ENCODE data around the gene FERD3L.
"Not testable (repeated sequence)": the region's sequence is repeated elsewhere in the genome, so short reads cannot be mapped to it uniquely, and the experiment has no call there.

Gene FERD3L, protein sequence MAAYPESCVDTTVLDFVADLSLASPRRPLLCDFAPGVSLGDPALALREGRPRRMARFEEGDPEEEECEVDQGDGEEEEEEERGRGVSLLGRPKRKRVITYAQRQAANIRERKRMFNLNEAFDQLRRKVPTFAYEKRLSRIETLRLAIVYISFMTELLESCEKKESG

DNA sequence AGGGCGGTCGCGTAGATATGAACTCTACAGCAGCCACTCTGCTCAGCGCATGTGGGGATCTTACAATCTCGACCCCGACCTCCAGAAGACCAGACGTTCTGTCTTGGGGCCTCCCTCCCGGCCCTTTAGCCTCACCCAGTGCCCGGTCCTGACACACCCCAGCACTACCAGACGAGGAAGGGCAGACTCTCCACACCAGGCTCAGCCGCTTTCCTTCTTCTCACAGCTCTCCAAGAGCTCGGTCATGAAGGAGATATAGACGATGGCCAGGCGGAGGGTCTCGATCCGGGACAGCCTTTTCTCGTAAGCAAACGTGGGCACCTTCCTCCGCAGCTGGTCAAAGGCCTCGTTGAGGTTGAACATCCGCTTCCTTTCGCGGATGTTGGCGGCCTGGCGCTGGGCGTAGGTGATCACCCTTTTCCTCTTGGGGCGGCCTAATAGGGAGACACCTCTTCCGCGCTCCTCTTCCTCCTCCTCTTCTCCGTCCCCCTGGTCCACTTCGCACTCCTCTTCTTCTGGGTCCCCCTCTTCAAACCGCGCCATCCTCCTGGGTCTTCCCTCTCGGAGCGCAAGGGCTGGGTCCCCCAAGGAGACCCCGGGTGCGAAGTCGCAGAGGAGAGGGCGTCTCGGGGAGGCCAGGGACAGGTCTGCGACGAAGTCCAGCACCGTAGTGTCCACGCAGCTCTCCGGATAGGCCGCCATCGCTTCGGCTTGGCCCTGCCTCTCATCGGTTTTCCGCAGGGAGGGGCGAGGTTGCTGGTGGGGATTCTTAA is at the start of gene FERD3L:
Gene FERD3L, minus strand, starts transcription at position 761 of the 773 bp plus-strand sequence. Its CDS starts 59 bp downstream, at position 702.
- DNase-seq (ENCODE audit: low read depth in 2 of 3, low spot score in 1 of 3) = no peak

DNA sequence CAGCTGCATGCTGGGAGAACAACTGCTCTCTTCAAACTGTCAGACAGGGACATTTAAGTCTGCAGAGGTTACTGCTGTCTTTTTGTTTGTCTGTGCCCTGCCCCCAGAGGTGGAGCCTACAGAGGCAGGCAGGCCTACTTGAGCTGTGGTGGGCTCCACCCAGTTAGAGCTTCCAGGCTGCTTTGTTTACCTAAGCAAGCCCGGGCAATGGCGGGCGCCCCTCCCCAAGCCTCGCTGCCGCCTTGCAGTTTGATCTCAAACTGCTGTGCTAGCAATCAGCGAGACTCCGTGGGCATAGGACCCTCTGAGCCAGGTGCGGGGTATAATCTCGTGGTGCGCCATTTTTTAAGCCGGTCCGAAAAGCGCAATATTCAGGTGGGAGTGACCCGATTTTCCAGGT is 49.2 kb upstream of the FERD3L start:
- DNase-seq (ENCODE audit: low read depth in 2 of 3, low spot score in 1 of 3) = not testable (repeated sequence)

DNA sequence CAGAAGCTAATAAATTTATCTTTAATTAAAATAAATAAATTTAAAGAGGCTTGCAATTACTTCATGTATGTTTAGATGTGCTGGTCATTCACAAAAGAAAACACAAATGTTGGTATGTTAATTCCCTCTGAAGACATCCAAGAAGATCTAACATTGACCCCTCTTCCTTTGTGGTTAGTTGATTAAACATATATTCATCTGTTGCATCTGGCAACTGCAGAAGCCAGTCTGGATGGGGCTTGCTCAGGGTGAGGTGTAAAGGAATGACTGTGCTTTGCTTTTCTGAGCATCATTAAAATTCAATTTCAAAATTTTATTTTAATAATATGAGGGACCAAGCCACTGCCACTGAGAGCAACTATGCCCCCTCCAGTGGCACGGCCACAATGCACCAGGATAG is 36.4 kb upstream of the FERD3L start:
- DNase-seq (ENCODE audit: low read depth in 2 of 3, low spot score in 1 of 3) = no peak

- DNase-seq (ENCODE audit: low read depth in 2 of 3, low spot score in 1 of 3) = no peak
These were observed 33.4 kb upstream of the FERD3L start for GRCh38 chr7:19178595-19178994.

DNA sequence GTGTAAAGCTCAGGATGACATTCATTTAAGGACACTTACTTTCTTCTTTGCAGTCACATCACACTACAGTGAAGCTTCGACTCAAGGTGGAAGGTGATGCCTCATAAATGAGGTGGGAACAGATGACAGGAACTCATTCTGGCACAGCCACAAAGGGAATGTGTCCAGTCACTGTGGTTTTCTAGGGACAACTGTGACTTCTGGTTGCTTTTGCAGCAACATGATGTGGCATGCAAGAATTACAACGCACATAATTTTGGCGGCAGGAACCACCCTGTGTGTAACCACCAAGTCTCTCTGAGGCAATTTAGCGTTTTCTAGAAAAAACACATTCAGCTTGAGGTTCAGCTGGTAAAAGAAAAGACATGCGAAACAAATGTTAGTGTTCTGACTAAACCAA is 32.0 kb upstream of the FERD3L start:
- DNase-seq (ENCODE audit: low read depth in 2 of 3, low spot score in 1 of 3) = no peak

- no peak for DNase-seq (ENCODE audit: low read depth in 2 of 3, low spot score in 1 of 3)
These were observed 30.0 kb upstream of the FERD3L start for GRCh38 chr7:19175241-19175640.

DNA sequence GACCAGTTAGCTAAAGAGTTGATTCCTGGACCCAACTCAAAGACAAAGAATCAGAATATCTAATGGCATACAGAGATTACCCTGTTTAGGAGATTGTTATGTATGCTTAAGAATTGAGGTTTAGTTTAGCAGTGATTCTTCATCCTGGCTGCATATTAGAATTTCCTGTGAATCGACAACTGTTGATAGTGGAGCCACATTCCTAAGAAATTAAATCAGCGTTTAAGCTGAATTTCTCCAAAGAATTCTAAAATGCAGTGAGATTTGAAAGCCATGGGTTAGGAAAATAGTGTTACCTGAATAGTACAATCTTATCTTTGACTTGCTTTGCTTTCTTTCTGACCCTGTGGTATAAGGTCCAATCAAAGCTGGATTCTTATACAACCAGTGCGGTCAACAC is 16.4 kb upstream of the FERD3L start:
- no peak for DNase-seq (ENCODE audit: low read depth in 2 of 3, low spot score in 1 of 3)

GRCh38 chr7:19146699-19147098 is 1.5 kb upstream of the FERD3L start:
- DNase-seq (ENCODE audit: low read depth in 2 of 3, low spot score in 1 of 3) = no peak

DNA sequence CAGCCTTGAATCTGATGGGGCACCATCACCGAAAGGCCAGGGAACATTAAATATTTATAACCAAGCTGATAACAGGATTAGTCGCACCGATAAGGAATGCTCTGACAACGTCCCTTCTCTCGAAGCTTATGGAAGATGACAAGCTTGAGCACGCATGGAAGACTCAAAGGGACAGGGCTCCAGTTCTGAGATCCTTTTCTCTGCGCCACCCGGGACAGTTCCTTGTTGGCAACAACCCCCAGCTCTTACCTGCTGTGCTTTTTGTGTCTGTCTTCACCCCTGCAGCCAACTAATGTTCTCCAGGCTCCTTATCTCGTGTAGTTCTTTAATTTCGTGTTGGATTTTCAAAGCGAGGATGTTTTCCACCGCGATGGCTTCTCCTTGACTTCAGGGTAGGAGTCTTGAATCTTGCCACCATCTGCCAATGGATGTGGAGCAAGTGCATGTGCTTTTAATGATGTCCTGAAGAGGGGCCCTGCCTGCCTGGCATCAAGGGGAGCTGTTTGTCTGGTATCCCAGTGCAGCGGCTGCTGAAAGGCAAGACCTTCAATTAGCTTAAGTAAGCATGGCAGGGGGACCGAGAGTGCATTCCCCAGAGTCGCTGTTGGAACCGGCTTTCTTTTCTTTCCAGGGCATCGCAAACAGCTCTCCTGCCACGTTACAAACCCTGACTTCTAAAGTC is 354 bp upstream of the FERD3L start:
- no peak for DNase-seq (ENCODE audit: low read depth in 2 of 3, low spot score in 1 of 3)

DNA sequence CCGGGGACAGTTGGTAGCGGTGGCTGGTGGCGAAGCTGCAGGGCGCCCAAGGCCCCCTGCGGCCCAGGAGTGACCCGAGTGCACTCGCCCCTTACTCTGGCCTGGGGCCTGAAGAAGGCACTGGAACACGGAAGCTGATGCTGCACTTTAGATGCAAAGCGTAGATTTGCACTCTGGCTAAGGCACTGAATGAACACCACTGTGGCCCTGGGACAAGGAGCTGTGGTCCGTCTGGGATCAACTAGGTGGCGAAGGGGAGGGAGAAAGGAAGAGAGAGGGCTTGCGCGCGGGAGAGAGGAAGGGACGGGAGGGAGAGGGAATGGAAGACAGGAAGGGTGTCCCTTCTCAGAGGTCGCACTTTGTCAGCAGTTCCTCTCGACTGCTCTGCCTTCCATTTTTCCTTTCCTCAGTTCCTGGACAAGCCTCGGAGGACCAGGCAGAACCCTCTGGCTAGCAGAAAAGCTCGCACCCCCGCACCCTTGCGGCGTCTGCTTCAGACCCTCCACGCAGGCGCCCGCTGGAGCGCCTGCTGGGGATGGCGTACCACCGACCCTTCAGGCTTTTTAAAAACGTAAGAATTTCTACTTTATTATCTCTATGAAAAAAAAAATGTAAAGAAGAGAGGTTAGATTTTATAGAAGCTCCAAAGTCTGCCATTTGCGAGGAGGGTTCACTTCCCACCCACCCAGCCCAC is 1.2 kb downstream of the FERD3L start:
- no peak for DNase-seq (ENCODE audit: low read depth in 2 of 3, low spot score in 1 of 3)

DNA sequence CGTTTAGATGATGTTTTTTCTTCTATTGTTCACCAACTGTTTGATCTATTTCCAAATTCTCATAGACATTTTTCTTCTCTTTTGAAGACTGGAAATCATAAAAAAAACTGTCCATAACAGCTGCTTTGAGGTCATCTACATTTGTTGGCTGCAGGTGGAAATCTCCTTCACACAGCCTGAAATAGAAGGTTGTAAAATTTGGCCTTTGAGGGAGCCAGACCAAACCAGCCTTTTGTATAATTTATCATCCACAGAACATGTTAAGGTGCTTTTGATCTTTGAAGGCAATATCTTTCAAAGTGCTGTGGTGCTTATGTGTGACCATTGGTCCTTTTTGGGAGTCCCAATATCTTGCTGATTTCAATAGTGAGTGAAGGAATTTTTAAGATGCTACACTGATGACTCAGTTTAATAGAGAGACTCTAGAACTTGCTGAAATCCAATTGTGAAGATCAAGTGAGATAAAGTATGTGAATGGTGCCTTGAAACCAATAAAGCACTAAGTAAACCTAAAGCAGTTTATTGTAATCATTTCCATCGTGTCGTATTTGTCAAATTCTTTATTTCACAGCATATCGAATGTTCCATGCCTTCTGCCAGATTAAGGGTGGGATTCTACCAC is 5.4 kb downstream of the FERD3L start:
- DNase-seq (ENCODE audit: low read depth in 2 of 3, low spot score in 1 of 3) = no peak

- DNase-seq (ENCODE audit: low read depth in 2 of 3, low spot score in 1 of 3) = no peak
These were observed 11.3 kb downstream of the FERD3L start for GRCh38 chr7:19133886-19134285.

GRCh38 chr7:19133390-19133789 is 11.8 kb downstream of the FERD3L start:
- no peak for DNase-seq (ENCODE audit: low read depth in 2 of 3, low spot score in 1 of 3)

- DNase-seq (ENCODE audit: low read depth in 2 of 3, low spot score in 1 of 3) = no peak
These were observed 16.4 kb downstream of the FERD3L start for GRCh38 chr7:19128856-19129255.

DNA sequence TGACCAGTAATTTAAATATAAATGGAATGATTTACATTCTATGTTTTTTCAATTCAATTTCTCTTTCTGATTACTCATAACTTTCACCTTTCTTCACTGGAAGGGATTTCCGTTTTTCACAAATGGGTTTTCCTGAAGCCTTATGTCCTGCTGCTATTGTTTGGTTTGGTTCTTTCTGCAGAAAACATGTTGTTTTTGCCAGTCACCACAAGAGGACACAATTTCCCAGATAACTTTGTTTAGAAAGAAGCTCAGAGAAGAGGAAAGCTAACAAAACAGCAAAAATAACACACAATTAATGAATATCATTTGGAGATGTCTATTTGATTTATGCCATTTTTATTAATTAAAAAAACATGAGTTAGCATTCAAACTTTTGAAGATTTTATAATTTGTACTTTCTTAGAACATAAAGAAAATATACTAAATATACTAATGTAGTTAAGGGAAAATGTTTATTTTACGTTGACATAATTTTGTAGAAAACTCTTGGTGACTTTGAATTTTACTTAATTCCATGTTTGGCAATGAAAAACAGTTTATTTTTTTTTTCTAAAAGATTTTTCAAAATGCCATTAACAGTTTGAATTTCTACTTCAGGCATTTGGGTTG is 23.1 kb downstream of the FERD3L start:
- DNase-seq (ENCODE audit: low read depth in 2 of 3, low spot score in 1 of 3) = no peak

DNA sequence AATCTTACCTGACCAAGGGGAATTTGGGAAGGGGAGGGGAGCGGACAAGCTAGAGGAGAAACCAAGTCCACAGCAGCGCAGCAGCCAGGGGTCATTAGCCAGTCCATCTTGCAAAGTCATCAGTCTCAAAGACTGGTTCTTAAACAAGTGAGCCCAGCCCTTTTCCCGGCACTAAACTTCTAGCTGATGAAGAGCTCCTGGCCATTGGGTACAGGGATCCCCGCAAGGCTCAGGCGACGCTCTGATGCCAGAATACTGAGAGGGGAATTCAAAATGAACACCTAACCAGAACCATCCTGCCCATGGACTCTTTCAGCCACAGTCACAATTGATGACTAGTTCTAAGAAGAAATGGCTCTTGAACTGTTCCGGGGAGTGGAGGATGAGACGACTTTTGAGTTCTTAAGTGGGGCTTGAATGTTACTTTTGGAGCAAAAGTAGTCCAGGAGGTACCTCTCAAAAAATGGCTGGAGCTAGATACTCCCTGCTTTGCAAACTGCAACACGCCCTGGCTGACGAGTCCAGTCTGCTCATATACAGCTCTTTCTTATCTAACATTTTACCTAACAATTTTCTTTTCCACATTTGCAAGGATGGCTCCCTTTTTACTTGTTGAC is 25.2 kb downstream of the FERD3L start:
- no peak for DNase-seq (ENCODE audit: low read depth in 2 of 3, low spot score in 1 of 3)

DNA sequence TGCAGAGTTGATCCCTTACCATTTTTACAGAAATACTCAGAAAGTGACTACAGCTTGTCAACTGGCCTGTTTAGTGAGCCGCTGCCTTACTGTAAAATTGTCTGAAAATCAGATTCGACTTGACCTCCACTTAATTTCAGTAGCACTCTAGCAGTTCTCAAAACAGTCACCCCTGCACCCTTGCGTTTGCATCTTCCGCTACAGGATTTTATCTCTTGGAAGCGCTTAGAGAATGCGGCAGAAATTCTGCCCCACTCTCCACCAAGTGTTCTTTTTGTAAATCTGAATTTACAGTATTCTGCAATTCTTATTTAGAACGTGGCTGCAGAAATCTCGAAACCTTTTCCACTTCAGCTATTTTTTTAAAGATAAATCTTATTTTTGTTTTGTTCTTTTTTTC is 25.8 kb downstream of the FERD3L start:
- no peak for DNase-seq (ENCODE audit: low read depth in 2 of 3, low spot score in 1 of 3)

GRCh38 chr7:19118636-19119371 is 26.4 kb downstream of the FERD3L start:
- DNase-seq (ENCODE audit: low read depth in 2 of 3, low spot score in 1 of 3) = no peak

GRCh38 chr7:19117870-19118608 is 27.2 kb downstream of the FERD3L start:
- no peak for DNase-seq (ENCODE audit: low read depth in 2 of 3, low spot score in 1 of 3)
